Activated T-cell treated with anti-CD3 and anti-CD28 coated beads, Interleukin-2, amount 50 U/mL, for 1 hour (primary cell): Measurements from ENCODE around the gene CPED1.
"Not testable (repeated sequence)": the region's sequence is repeated elsewhere in the genome, so short reads cannot be mapped to it uniquely, and the experiment has no call there.

Source experiments
- DNase-seq: peaks from one replicate; pipeline ENCODE4 v3.0.0-alpha.2; 2020

CPED1 gene

DNA sequence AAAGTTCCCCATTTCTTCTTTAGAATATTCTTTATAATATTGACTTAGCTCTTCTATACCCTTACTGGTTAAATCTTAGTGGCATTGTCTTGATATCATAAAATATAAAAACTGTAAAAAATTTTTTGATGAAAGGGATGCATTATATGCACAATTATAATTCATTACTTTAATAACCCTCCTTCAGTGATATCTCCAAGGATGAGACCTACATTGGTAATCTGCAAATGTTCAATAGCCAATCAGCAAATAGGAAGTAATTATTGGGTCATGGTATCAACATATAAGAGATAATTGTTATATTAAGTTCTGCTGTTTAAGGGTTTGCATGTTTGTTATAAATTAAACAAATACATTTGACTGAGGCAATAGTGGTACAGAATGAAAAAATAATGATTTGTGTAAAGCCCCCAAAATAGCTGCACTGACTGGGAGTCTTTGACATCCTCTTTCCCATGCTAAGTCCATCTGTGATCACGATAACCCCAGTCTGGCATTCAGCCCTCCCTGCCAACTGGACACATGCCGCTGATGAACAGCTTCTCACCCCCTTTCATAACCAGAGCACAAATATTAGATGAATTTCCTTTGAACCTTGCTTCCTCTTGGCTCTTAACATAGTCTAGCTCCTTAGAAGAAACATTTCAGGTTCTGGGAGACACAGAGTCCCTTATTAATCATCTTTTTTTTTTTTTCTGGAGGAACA is 169.5 kb downstream of the CPED1 start:
- DNase-seq: no peak

DNA sequence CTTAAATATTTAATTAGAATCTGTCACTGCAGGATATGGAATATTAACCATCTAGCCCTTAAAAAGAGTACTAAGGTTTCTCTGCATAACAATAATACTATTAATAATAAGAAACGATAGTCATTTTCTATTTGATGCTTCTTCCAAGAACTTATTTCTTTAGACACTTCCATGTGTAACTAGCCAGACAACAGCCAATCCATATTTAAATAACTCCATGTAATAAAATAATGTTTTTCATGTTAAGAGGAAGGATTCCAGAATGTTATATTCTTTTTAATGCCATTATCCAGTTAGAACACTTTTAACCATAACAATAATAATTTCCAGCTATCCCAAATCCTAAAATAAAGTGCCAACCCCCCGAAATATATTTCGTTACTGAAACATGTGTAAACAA is 170.2 kb downstream of the CPED1 start:
- no peak for DNase-seq

DNA sequence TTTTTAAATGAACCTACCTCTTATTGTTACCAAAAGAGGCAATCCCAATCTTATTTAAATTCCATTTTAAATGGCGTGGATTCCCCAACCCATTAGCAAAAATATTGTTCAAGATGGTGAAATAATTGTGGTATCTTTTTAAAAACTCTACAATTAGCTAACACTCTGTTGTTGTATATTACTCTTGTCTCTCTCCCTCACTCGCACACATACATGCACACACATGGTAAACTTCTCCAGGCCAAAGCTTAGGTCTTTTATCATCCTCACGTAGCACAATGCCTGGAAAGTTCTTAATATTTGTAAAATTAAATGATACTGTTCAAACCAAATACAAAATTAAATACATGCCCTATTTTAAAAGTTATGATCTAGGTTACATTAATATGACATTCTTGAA is 171.0 kb downstream of the CPED1 start:
- DNase-seq: no peak

DNA sequence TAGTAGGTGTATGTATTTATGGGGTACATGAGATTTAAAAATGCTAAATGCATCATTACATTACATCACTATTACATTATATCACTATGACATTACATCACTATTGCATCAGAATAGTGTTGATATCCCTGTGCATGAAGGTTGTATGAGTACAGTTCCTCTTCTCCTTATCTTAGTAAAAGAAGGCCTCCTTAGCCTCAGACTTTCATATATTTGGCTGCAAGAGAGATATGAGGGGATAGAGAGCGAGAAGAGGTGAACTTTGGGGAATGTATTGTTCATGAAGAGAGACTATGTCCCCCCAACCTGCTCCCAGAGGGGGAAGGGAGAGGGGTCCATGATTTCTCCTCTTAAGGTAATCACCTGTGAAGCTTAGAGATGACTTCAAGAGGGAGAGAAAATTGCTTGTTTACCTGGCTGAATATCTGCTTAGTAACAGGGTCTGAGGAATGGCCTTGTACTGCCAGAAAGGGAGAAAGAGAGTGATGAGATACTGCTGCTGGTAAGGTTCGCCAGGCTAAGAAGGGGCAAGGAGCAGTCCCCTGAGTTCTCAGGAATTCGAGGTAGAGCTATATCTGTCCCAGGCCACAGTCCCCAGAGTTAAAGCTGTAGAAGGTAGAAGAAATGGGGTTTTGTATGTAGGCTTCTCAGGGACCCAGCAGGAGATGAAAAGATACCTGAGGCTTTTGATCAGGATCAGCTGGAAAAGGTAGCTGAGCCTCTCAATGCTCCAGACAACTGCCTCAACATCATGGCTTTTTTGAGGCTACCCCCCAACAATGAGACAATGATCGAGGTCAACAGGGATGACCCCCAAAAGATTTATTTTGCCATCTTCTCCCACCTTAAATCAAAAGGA is 171.9 kb downstream of the CPED1 start:
- no peak for DNase-seq

DNA sequence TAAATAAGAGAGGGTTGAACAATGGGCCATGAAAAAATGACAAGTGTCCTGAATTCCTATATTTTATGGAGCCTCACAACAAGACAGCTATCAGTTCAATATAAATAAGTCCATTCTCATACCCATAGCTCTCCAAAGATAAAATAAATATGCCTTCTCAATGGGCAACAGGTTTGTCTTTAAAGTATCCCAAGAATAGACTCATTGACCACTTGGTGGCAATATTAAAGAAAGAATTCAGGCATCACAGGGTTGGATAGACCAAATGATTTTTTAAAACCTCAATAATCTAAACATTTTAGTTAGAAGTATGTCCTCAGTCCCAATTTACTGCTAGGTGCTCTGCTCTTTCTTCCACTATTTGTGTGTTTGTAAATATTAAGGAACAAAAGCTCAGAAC is 175.2 kb downstream of the CPED1 start:
- no peak for DNase-seq

DNA sequence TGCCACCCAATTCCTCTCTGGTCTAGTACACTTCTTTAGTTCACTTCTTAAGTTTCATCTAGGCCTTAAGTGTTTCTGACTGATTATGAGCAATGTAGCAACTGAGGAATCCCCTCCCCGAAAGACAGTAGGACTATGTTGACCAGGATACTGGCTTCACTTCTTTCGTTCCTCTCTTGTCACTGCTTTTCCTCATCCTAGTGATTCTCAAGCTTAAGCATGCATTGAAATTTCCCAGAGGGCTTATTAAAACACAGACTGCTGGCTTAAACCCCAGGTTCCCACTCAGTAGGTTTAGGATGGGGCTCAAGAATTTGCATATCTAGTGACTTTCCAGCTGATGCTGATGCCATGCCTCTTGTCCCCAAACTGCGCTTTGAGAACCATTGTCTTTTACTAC is 175.7 kb downstream of the CPED1 start:
- no peak for DNase-seq

DNA sequence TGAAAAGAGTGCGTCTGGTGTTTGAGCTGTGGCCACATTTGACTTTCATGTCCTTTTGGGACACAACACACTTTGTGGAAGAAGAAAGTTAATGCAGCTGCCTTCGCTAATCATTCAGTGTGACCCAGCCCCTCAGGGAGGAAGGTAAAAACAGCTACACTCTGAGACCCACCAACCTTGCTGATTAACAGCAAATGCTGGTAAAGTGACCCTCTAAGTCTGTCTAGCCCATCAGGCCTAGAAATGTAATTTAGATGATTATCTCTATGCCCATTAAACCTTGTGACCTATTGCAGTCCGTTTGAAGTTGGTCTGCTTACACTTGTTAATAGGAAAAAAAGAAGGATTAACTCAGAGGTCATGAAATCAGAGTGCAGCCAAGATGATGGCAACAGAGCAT is 178.4 kb downstream of the CPED1 start:
- no peak for DNase-seq

DNA sequence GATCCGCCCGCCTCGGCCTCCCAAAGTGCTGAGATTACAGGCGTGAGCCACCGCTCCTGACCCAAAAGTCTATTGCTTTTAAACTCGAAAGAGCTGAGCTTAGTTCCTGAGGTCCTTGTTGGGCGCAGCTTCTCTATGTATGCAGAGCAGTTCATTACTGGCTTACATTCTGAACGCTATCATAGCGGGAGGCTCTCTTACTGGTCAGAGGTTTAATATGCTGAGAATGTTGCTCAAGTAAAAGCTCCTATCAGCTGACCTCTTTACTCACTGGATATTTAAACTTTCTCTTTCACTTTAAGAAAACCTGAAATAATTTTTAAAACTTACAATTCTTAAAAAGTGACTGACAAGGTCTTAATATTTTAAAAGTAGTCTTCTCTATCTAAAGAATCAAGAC is 179.5 kb downstream of the CPED1 start:
- DNase-seq: no peak

DNA sequence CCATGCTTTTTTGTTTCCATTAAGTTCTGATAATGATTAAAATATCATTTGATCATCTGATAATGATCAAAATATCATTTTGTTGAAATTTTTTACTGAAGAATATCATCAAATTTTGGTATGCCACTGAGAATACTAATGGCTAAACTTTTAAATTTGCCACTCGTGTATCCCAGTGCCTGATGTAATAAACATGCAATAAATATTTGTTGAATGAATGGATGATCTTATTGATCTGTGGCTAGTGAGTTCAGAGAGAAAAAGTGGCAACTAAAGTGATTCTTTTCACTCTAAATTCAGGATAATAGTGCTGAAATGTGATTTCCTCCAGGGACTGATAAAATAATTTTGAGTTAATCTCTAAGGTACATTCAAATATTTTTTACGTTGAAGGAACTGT is 181.0 kb downstream of the CPED1 start:
- no peak for DNase-seq

DNA sequence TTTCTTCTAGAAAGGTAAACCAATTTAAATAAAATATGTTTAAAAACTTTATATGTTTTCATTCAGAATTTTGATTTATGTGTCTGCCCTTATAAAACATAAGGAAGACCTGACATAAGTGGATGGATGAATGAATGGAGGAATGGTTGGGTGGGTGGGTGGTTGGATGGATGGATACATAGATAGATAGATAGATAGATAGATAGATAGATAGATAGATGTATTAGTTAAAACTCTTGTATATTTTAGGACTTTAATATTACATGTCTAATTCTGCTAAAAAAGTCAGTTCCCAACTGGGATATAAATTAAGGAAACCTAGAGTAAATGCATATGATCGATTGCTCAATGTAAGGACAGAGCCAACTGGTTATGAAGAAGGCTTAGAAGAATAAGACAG is 184.0 kb downstream of the CPED1 start:
- no peak for DNase-seq

DNA sequence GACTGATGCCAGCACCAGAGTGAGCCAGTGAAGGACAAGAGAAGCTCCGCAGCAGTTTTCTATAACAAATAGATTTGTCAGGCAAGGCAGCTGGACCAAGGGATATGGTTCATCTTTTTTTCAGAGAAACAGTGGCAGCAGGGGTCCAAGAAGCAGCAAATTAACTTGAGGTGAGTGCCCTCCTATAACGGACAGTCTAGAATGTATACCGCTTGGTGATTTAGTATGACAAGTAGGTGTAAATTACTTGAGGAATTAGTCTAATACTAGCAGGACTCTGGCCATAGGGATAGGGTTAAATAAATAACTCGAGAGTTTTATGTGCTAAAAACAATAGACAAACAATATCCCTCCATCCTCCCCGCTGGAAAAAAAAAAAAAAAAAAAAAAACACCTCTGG is 187.3 kb downstream of the CPED1 start:
- DNase-seq: no peak

DNA sequence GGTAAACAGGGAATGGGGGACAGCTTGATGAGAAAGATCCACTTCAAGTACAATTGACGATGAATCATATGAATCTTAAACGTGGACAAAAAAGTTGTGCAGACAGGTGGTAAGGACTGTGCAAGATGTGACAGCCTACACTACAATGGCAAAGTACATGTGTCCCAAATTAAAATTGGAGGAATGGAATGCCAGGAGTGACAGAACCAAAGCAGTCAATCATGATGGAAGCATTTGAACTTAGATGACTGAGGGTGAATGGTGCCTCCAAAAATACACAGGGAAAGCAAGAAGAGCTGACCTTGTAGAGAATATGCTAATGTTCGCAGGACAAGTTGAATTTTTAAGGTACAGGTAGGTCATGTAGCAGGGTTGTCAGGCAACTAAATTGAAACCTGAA is 189.9 kb downstream of the CPED1 start:
- DNase-seq: no peak

DNA sequence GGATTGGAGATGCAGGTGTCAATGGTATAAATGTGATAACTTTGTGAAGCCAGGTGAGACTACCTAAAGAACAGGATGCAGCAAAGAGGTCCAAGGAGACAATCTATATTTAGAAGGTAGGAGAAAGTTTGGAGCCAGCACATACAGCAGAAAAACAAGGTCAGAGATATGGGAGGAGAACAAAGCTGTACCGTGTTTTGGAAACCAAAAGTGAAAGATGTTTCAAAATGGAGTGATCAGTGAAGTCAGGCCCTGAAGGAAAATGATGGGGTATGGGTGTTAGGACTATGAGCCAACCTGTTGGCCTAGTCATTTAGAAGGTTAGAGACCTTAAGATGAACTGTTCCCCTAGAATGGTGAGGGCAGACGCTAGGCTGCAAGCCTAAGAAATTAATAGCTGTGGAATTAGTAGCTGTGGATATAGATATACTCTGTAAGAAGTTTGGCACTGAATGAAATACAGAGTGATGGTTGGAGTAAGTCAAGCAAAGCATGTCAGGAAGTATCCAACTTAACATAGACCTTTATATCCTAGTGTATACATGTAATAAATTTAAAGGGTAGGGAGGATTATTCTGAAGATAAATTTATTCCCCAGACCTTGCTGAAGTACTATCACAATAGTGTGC is 190.5 kb downstream of the CPED1 start:
- no peak for DNase-seq

DNA sequence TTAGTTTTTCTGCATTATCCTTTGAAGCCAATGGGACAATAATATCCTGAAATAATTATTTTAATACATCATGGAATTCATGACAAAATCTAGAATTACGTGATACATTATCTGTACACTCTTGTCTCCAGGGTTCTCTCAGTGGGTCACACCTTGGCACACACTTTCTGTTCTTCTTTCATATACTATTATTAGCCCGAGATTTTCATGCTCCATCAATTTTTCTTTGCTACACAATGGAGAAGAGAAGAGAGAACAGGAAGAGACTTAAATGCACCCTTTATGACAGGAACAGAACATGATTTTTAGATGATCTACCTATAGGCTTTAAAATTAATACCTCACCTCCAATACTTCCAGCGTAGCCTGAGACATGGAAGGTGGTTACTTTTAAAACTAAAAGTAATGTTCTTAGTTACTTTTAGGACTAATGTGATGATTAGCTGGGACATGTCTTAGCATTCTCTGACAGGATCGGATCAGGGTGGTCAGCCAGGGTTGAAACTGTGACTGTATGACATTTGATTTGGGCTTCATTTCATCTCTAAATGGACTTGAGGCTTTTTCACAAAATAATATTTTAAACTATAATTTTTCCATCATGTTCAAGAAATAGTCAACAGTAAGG is 192.0 kb downstream of the CPED1 start:
- DNase-seq: no peak

DNA sequence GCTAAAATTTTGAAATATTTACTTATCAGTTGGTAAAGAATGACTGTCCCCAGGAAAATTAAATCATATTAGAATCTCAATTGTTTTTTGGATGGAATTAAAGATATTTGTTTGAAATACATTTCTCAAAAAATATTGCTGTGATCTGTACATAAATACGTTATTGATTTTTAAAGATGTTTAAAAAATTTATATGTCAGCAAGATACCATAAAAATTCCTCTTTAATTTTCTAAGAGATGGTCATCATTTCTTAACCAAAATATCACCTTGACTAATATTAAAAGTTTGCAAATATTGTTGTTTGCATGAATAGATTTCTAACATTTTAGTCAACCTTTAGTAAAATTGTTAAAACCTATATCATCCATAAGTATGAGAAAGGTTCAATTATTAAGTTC is 192.8 kb downstream of the CPED1 start:
- no peak for DNase-seq

DNA sequence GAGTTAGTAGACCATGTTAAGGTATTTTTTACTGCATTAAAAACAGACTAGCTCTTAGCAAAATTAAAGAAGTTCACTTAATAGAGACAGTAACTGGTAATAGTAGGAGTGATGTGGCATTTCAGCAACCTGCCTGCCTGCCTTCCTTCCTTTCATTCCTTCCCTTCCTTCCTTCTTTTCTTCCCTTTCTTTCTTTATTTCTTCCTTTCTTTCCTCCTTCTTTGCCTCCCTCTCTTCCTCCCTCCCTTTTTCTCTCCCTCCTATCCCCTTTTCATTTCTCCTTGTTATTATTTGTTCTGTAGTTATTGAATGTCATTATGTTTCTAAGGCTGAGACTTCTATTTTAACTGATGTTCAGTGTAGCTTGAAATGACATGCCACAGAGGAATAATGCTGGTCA is 193.8 kb downstream of the CPED1 start:
- DNase-seq: no peak

DNA sequence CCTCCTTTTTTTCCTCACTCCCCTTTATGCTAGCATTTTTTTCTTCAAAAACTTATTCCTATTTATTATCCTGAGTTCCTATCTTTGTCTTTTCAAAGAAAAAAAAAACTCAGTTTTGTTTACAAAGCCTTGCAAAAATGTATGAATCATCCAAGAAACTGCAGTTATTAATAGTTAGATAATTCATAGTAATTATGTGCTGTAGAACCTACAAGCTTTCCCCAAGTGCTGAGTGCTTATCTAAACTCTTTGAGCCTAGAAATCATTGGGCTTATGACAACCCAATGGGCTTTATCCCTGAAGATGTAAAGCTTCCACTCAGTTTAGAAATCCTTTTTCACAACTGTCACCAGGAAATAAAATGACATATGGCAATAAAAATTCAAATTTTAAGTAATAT is 194.4 kb downstream of the CPED1 start:
- DNase-seq: no peak

DNA sequence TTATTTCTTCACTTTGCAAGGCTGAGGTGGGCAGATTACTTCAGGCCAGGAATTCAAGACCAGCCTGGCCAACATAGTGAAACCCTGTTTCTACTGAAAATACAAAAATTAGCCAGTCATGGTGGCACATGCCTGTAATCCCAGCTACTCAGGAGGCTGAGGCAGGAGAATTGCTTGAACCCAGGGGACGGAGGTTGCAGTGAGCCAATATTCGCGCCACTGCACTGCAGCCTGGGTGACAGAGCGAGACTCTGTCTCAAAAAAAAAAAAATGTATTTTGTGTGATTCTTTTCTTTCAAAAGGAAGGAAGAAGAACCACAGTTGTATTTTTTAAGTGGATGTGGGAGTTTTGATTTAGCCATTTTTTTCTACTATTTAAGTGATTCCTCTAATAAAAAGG is 195.4 kb downstream of the CPED1 start:
- not testable (repeated sequence) for DNase-seq

DNA sequence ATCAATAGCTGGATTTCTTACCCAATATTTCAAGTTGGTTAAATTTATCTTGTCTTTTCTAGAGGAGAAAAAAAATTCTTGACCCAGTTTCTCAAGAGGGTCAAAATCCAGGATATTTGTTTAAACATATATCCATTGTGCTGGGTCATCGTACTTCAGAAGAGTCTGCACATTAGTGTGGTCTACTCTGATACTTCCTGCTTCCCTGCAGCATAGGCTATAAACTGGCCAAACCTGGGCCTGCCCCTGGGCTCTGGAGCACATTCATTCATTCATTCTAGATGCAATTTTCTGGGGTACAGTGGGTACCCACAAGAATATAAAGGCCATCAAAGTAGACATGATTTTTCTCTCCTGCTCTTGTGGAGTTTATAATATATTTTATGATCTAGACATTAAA is 198.2 kb downstream of the CPED1 start:
- no peak for DNase-seq

DNA sequence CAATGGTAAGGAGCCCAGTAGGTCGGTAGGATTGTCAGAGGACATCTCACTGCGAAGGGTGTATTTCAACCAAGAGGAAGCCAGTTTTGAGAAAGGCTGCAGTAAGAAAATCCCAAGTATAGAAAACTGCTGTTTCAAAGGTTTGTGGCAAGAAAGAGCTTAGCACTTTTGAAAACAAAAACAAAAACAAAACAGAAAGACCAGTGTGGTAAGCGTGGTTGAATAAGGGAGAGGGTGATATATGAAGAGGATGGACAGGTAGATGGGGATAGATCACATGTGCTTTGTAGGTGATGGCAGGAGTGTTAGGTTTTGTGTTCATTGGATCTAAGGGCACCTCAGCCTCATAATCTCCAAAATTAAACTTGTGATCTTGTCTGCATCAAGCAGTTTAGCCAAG is 198.7 kb downstream of the CPED1 start:
- DNase-seq: no peak

DNA sequence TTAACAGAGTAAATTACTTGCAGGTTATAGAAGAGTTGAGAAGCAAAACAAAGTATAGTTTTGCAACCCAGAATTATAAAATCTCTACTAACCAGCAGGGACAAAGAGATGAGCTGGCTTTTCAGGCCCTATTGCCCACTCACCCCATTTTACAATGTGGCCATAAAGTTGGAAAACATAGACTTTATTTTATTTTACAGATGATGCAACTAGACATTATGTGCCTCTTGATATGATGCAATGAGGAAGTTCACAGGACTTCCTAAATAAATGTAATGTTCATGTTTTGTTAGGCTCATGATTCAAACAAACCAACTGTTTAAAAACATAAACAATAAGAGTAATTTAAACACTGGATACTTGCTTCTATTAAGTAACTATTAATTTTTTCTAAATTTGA is 199.2 kb downstream of the CPED1 start:
- DNase-seq: no peak

DNA sequence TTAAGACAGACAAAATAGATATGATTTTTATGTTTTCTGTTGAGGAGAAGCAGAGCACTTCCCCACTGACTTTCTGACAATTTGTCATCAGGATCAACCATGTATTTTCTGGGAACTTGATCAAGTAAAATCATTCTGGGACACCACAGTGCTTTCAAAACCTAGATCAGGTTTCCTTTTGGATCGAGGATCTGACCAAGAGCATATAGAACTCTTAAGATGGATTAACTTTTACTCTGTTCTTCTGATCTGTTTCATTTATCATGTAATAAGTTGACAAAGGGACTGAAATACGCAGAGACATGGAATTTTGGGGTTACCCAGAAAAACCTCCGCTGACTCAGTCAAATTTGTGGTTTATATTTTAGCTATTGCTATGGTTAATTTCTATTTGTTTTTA is 204.3 kb downstream of the CPED1 start:
- no peak for DNase-seq

DNA sequence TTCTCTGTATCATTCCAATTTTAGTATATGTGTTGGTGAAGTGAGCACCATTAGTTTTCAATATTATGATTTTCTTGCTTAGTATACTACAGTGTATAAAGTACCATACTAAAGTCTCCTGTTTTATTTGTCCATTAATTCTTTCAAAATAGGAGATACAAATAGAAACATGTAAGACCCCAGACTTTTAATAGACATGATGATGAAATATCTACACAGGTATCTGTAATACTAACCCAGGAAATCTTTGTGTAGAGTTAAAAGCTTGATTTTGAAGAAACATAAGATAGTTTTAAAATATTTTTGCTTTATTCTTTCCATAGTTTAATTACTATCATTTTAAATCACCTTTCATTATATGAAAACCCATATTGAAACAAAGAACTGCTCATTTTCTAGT is 206.5 kb downstream of the CPED1 start:
- no peak for DNase-seq

DNA sequence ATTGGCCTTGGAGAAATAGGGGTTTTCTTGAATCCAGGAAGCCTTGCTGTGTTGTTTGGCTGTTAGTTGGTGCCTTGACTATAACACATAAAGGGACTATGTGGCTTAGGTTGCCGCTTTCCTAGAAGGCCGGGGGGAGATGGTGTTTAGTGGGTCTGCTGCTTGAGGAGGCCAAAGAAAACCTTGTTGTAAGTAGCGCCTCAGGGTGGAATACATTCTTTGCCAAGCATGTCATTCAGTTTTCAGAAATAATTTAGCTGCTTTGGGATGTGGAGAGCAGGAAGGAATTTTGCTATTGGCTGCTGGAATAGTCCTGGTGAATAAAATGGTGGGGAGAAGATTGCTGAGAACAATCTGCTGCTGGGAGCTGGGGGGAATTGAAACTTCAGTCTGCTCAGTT is 207.4 kb downstream of the CPED1 start:
- DNase-seq: no peak
